Measurements from ENCODE around the gene LGALS7B.
"Not testable (repeated sequence)": the region's sequence is repeated elsewhere in the genome, so short reads cannot be mapped to it uniquely, and the experiment has no call there.

Gene LGALS7B

DNA sequence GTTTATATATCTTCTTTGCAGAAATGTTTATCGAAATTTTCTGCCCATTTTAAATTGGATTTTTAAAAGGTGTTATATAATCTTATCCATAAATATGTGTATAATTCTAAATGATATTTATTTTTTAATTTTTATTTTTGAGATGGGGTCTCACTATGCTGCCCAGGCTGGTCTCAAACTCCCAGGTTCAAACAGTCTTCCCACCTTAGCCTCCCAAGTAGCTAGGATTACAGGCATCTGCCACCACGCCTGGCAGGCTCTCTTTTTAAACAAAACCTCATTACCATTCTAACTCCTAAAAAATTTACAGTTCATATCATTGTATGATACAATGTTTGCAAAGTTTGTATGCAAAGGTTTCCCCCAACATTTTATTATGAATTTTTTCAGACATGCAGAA is 7.2 kb downstream of the LGALS7B start:
- no peak for DNase-seq (ENCODE audit: low read depth)

DNA sequence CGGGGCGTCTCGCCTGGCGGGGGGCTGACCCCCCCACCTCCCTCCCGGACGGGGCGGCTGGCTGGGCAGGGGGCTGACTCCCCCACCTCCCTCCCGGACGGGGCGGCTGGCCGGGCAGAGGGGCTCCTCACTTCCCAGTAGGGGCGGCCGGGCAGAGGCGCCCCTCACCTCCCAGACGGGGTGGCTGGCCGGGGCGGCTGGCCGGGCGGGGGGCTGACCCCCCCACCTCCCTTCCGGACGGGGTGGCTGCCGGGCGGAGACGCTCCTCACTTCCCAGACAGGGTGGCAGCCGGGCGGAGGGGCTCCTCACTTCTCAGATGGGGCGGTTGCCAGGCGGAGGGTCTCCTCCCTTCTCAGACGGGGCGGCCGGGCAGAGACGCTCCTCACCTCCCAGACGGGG is 8.8 kb downstream of the LGALS7B start:
- not testable (repeated sequence) for DNase-seq (ENCODE audit: low read depth)

DNA sequence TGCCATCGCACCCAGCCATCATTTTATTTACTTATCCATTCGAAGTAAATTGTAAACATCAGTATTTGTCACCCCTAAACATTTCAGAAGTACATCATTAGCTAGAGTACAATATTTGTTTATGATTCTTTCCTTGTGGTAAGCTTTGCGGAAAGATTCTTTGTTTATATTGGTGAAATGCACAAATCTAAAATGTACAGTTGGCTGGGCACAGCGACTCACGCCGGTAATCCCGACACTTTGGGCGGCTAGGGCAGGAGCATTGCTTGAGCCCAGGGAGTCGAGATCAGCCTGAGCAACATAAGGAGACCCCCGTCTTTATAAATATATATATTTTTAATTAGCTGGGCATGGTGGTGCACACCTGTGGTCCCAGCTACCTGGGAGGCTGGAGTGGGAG is 10.1 kb downstream of the LGALS7B start:
- no peak for DNase-seq (ENCODE audit: low read depth)

DNA sequence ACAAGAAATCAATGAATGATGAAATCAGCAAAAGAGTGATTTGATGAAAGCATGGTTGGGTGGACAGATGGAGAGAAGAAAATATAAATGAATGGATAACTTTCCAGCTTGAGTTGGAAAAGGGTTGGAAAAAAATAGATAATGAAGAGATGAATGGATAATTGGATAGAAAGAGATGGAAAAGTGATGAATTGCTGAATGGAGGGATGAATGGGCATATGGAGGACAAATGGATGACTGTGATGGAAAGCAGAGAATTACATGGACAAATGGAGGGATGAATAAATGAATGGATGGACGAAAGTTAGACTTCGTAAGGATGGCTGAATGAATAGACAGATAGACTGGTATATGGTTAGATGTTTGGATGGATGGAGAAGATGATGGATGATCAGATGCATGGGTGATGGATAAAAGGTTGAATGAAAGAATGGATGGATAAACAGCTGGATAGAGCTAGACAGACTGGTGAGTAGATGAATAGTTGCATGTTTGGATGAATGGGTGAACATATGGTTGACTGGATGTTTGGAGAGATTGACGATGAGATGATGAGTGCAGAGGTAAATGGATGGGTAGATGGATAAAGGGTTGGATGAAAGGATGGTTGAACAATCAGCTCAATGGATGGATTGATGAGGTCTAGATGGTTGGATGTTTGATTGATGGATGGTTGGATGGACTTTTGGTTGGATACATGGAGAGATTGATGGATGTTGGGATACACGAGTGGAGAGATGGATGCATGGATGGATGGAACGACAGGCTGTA is 11.8 kb downstream of the LGALS7B start:
- DNase-seq (ENCODE audit: low read depth): no peak

DNA sequence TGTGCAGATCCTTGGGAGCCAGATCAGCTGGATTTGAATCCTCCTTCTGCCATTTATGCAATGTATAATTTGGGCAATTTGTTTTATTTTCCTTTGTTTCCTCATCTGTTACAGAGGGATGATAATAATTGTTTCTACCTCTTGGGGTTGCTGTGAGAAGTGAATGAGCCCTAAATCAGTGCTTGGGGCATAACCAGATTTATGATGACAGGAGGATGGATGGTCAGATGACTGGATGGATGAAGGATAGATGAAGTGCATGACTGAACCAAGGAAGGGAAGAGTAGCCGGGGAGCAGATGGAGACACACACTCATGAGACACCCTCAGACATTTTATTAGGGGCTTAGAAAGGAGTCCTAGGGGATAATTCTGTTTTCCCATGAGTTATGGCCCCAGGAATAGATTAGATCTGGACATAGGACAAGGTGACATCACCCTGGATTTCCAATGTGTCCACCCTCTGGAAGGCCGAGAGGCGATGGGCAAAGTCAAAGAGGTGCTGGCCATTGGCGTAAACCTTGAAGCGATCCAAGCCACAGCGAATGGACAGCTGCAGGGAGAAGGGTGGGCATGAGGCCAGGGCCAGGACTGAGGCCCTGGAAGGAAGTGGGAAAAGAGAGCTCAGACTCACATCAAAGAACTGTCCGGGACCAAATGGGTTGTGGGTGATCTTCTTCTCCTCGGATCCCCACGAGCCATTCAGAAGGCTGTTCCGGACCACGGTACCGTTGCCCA is 12.5 kb downstream of the LGALS7B start:
- DNase-seq (ENCODE audit: low read depth): no peak

DNA sequence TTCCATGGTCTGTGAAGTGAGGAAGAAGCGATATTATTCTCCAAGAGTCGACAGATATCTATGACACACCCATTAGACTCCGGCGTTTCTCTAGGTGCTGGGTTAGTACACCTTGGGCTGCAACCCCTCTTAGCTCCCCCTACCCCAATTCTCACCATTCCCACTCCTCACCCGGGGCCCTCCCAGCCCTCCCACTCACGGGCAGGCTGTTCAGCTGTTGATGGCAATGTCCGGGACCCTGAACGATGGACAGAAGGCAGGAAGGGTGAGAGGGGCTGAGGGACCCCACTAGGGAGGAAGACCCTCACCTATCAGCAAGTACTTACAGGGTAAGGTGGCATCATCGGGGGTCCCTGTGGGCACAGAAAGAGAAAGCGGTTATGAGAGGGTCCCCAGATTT is 14.5 kb downstream of the LGALS7B start:
- no peak for DNase-seq (ENCODE audit: low read depth)

DNA sequence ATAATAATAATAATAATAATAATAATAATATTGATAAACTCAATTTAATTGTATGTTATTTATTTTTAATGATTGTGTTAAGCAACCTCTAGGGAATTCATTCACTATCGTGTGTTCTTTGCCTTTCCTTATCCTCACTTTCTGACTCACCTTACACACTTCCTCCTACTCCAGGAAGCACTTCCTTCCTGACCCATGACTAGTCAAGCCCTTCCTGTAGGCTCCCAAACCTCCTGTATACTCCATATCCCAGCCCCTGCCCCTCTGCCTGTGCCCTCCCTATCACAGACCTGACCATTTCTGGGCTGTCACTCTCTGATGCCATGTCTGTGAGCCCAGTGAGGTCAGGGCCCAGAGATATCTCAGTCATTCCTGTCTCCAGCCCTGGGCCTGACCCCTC is 16.2 kb downstream of the LGALS7B start:
- DNase-seq (ENCODE audit: low read depth): no peak

DNA sequence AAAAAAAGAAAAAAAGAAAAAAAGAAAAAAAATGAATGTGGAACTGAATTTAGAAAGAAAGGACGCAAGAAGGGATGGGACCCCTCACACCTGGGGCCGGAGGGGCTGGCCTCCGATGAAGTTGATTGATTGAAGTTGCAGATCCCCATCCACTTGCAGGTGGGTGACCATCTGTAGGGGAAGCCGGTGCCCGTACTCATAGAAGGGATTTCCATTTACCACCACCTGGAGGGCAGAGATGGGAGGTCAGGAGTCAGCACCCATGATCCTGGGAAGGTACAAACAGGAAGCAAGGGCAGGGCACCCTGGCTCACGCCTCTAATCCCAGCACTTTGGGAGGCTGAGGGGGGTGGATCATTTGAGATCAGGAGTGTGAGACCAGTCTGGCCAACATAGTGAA is 17.4 kb downstream of the LGALS7B start:
- no peak for DNase-seq (ENCODE audit: low read depth)

DNA sequence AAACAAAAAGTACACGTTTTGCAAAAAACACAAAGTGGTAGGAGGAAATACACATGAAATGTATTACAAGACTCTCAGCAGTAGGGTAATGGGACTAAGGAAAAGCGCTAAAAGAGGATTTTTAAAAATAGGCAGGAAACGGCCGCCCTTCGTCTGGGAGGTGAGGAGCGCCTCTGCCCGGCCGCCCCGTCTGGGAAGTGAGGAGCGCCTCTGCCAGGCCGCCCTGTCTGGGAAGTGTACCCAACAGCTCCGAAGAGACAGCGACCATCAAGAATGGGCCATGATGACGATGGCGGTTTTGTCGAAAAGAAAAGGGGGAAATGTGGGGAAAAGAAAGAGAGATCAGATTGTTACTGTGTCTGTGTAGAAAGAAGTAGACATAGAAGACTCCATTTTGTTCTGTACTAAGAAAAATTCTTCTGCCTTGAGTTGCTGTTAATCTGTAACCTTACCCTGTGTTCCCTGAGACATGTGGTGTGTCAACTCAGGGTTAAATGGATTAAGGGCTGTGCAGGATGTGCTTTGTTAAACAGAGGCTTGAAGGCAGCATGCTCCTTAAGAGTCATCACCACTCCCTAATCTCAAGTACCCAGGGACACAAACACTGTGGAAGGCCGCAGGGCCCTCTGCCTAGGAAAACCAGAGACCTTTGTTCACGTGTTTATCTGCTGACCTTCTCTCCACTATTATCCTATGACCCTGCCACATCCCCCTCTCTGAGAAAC is 18.5 kb downstream of the LGALS7B start:
- DNase-seq (ENCODE audit: low read depth): not testable (repeated sequence)

DNA sequence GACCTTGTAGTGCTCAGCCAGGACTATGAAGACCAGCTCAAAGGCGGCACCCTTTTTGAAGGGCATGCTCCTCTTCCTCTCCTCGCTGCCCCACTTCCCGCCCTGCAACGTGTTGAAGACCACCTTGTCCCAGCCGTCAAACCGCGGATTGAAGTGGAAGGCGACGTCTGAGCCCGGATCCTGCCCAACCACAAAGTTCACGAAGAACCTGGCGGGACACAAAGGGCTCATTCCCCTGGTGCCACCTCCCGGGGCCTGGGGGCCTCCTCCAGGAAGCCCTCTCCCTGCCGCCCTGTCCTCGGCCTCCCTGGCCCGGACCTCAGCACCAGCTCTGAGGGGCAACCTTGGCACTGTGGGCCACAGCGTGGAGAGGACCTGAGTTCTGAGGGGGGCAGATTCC is 19.7 kb downstream of the LGALS7B start:
- DNase-seq (ENCODE audit: low read depth): no peak

DNA sequence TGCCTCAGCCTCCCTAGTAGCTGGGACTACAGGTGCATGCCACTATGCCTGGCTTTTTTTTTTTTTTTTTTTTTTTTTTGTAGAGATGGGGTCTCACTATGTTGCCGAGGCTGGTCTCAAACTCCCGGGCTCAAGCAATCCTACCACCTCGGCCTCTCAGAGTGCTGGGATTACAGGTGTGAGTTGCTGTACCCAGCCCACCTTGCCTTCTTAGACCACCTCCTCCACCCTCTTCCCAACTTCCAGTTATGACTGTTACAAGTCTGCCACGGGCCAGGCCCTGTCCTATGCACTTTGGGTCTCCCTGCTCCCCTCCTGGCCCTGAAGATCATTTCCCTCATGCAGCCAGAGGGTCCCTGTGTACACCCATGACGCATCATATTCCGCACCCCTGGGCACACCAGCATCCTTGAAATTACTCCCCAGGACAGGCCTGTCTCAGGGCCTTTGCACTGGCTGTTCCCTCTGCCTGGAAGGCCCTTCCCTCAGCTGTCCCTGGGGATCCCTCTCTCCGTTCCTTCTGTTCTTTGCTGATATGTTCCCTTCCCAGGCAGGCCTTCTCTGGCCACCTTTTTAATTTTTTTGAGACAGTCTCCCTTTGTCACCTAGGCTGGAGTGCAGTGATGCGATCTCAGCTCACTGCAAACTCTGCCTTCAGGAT is 20.7 kb downstream of the LGALS7B start:
- DNase-seq (ENCODE audit: low read depth): no peak

DNA sequence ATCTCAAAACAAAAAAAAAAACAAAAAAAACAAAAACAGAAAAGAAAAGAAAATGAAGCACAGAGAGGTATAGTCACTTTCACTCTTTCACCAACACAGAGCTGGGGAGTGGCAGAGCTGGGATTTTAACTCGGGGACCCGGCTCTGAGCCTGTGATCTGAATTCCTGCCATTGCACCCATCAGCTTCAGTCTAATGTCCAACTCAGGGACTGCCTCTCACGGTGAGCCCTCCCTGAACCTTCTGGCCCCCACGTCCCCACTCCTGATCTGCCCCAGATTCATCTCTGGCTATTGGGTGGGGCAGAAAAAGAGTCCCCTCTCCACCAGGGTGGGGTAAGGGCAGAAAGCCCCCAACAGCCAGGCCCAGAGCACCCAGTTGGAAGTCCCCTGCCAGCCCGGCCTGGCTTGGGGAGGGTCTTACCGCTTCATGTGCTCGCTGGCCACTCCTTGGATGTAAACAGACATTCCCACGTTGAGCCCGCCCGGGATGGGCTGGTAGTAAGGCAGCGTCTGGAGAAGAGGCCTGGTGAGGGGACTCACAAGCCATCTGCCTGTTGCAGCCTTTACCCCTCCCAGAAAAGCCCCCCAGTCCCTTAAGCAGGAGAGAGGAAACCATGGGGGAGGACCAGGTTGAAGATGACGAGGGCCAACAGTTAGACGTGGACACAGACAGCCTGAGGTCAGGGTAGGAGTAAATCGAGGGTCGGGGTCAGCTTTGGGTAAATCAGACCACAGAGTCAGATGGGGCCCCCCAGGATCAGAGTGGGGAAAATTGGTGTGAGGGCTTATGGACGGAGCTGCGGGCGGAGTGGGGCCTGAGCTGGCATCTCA is 23.2 kb downstream of the LGALS7B start:
- no peak for DNase-seq (ENCODE audit: low read depth)

DNA sequence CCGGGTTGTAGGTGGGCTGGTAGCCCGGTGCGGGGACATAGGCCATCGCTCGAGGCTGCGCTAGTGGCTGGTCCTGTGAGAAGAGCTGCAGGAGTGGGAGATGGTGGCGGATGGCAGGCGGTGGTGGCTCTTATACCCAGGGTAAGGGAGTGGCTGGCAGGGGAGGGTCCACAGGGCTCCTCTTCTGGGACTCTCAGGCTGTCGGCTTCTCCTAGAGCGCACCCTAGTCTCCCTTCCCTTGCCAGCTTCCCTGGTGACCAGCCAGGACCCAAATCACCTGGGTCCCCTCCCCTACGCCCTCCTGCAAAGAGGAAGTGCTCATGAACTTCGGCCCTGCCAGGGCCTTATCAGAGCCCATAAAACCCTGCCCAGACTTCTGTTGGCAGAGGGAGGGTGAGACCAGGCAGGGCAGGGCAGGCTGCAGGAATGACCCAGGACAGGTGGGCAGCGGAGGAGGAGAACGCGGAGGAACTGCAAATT is 23.9 kb downstream of the LGALS7B start, which contains the start of gene LGALS4:
Gene LGALS4 (minus strand): TSS at position 105 of the 480 bp plus-strand sequence. CDS start 59 bp downstream, at position 46.
- DNase-seq (ENCODE audit: low read depth): no peak

DNA sequence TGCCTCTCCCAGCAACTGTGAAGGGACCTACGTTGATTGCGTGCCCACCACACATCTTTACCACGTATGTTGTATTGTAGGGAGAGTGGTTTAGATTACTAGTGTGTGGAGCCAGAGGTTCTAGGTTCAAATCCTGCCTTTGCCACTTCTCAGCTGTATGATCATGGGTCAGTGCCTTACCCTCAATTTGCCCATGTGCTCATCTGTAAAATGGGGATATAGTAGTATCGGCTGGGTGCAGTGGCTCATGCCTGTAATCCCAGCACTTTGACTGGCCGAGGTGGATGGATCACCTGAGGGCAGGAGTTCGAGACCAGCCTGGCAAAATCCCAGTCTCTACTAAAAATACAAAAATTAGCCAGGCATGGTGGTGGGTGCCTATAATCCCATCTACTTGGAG is 24.3 kb downstream of the LGALS7B start:
- no peak for DNase-seq (ENCODE audit: low read depth)

DNA sequence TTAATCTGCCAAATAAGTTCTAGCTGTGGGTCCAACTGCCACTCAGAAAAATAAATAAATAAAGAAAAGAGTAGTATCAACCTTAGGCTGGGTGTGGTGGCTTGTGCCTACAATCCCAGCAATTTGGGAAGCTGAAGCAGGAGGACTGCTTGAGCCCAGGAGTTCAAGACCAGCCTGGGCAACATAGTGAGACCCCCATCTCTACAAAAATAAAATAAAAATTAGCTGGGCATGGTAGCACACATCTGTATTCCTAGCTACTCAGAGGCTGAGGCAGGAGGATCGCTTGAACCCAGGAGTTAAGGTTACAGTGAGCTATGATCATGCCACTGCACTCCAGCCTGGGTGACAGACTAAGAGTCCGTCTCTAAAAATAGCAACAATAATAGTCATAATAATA is 24.9 kb downstream of the LGALS7B start:
- DNase-seq (ENCODE audit: low read depth): not testable (repeated sequence)

DNA sequence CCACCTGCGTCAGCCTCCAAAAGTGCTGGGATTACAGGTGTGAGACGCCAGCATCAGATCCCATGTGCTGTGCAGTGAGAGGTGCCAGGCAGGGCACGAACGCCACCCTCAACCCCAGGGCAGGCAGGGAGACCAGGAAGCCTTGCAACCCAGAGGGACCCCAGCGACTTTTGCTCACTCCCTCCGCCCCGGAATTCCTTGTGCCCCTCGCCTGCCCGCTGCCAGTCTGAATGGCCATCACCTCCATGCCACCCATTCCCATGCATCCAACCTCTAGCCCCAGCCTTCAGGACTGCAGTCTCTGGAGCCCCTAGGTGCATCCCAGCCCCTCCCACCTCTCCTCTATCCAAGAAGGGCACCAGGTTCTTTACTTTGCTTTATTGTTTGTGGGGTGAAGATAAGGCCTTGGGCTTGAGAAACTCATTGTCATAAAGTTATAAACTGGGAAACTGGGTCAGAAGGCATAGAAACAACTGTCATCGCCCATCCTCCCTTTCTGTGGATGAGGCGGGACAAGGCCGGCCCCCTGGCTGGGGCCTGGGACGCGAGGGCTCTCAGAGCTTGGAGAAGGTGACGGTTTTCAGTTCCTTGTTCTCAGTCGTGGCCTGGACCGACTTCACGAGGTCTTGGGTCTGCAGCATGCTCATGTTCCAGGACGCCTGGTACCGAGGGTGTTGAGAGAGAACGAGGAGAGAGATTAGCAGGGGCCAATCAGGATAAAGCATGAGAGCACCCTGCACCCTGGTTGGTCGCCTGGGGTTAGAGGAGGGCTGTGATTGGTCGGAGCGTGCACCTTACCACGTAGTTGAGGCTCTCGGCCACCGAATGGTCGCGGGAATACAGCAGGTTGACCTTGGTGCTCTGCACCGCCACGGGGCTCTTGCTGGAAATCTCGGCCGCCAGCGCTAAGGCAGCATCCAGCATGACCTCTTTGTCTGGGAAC is 26.3 kb downstream of the LGALS7B start:
- no peak for DNase-seq (ENCODE audit: low read depth)

DNA sequence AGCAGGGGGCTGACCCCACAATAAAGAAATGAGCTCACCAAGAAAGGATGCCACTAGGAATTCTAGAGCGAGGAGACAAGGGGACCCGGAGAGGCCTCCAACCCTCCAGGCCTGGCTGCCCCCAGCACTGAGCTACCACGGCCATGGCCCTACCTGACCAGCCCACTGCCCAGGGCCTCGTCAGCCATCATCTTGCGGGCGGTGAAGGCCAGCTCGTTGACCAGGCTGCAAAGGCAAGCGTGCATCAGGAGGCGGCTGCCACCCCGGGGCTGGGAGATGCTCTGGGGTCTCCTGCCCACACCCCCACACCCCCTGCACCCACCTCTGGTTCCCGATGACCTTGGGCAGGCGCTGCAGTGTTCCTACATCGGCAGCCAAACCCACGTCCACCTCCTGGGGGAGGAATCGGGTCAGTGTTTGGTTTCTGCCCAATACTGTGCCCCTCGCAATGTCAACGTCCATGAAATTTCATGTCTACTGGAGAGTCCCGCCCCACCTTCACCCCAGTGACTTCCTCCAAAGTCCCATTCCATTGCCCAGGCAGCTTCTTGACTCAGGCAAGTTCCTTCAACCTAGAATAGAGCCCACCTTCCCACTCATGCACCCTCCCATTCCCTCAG is 27.2 kb downstream of the LGALS7B start:
- no peak for DNase-seq (ENCODE audit: low read depth)

DNA sequence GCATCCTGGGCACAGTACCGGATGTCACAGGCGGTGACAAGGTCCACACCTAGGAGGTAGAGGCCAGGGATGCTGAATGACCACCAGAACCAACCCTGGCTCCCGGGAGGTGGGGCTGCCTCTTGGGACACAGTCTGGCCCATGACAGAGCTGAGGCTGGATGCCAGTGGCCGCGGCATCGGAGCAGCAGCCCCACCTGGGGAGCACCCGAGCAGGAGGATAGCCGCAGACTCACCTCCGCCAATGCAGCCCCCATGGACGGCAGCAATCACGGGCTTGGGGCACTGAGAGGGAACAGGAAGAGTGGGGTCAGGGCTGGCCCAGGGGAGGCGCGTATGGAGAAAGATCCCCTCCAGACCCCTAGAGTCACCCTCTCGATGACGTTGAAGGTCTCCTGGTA is 28.1 kb downstream of the LGALS7B start:
- DNase-seq (ENCODE audit: low read depth): no peak

DNA sequence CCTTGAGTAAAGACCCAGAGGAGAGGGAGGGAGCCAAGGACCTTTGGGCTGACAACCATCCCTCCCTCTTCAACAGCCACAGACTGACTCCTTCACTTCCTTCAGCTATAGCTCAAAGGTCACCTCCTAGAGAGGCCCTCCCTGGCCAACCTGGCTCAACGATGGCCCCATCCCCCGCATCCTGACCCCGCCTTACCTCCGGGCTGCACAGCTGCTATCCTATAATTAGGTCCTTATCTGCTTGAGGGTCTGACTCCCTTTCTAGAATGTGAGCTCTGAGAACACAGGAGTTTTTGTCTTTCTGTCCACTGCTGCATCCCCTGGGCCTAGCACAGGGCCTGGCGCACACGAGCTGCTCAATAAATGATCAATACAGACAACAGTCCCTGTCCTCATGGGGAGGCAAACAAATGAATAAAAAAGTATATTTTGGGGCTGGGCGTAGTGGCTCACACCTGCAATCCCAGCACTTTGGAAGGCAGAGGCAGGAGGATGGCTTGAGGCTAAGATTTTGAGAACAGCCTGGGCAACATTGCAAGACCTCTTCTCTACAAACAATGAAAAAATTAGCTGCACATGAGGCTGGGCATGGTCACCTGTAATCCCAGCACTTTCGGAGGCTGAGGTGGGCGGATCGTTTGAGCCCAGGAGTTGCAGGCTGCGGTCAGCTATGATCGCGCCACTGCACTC is 30.4 kb downstream of the LGALS7B start:
- no peak for DNase-seq (ENCODE audit: low read depth)
